ENCODE data around the gene KIF1A. TPM values are rescaled to one million over a fixed set of nuclear protein-coding genes. Genes with fewer than 3 reads are reported as not detected.

The KIF1A gene
- total and polyA plus RNA-seq, 2 donors (not counting 3 experiments of a cell fraction or from before 2014, with no cell fraction given), result 0.11 to 0.64 TPM

GRCh38 chr2:240718896-240719490 is 101.0 kb downstream of the KIF1A start:
- FAIRE-seq (no peak), DNase-seq (ENCODE audit: low read depth, low spot score) (no peak)
- Histone ChIP-seq H3K4me3 (replicated peaks in 1 of 3; ENCODE audit: insufficient read depth in 1 of 3, low read depth in 1 of 3, low read length in 3 of 3) (no peak overlapping the region), H3K4me2 (ENCODE audit: insufficient read depth, low read length) (no peak overlapping the region), H2AFZ (ENCODE audit: low read depth, low read length) (no peak overlapping the region), H3K36me3 (ENCODE audit: control insufficient read depth in 2 of 2, extremely low read depth in 1 of 2, insufficient read depth in 2 of 2, low read length in 2 of 2) (no peaks in the 10 kb centered on the region), H3K79me2 (ENCODE audit: control insufficient read depth, insufficient read depth, low read length) (no peaks in the 10 kb centered on the region), H3K4me1 (ENCODE audit: control insufficient read depth, extremely low read depth, insufficient read depth, low read length) (no peaks in the 10 kb centered on the region), H3K9me1 (replicated peaks; ENCODE audit: control insufficient read depth, extremely low read depth, insufficient read depth, low read length) (no peaks in the 10 kb centered on the region), H3K9me3 (replicated peaks; ENCODE audit: control insufficient read depth, insufficient read depth, low read length) (no peaks in the 10 kb centered on the region), H3K27ac (ENCODE audit: insufficient read depth, low read depth, low read length) (no peak overlapping the region), H3K27me3 (ENCODE audit: control insufficient read depth in 2 of 2, insufficient read depth in 2 of 2, low read length in 2 of 2) (no peaks in the 10 kb centered on the region), H4K20me1 (replicated peaks; ENCODE audit: control insufficient read depth, extremely low read depth, insufficient read depth, low read length) (no peaks in the 10 kb centered on the region), H3K9ac (replicated peaks; ENCODE audit: extremely low read depth, insufficient read depth, low read length) (no peak overlapping the region)
- intact Hi-C loops (cut with micrococcal nuclease) (no loop called here), dilution Hi-C loops (cut with MboI; ENCODE audit: extremely low pct_ligation_motif_present, low sequenced_read_pairs) (no loop called here)
- no TSS peak for BruUV-seq (replicated peaks)
- POLR2A ChIA-PET, result no interaction called here
- CTCF ChIA-PET, result interaction anchor here (1.7 kb wide), 1 partner anchor 122 kb away, joined by 5 read pairs; no protein-coding TSS in a partner anchor
- TF ChIP-seq POLR2A (IDR thresholded peaks at IDR 0.05; ENCODE audit: low read depth, low read length) (no peak), FOS (IDR thresholded peaks at IDR 0.05; ENCODE audit: borderline replicate concordance, insufficient read depth, low read length) (no peak), EZH2 (IDR thresholded peaks at IDR 0.05; ENCODE audit: borderline replicate concordance, low read depth, low read length, severe bottlenecking) (no peak), MAX (IDR thresholded peaks at IDR 0.05; ENCODE audit: insufficient read depth, insufficient read length) (no peak), POLR2AphosphoS5 (IDR thresholded peaks at IDR 0.05; ENCODE audit: insufficient read depth, low read depth, low read length) (no peak), GATA2 (IDR thresholded peaks at IDR 0.05; ENCODE audit: insufficient read depth, insufficient read length, low read depth, low read length) (no peak), CTCF (IDR thresholded peaks at IDR 0.05; ENCODE audit: extremely low read depth in 1 of 2, insufficient read depth in 1 of 2, low read depth in 1 of 2, low read length in 2 of 2) (no peak), MYC (IDR thresholded peaks at IDR 0.05; ENCODE audit: low read depth, low read length) (no peak), JUN (IDR thresholded peaks at IDR 0.05; ENCODE audit: borderline replicate concordance, insufficient read depth, insufficient read length, low read depth) (no peak)

Measured in endothelial cell of umbilical vein (primary cell).